Esophagus mucosa (tissue), 1 donor: Measurements from ENCODE around the gene TAF1C. TPM values are rescaled to one million over a fixed set of nuclear protein-coding genes. Genes with fewer than 3 reads are reported as not detected.

Experiments
- ATAC-seq: fragments of 200-7000 bp; cut with Tn5 transposase; one replicate; pipeline ENCODE4 v1.9.1; 2020
- total RNA-seq: library from RNA; stranded (reverse); gene quantifications from one replicate; pipeline ENCODE4 v1.2.4, GENCODE V29; 2023
- donor health status: DM: yes; HTN: yes; CAD: no.

TAF1C gene
- total RNA-seq, 1 donor from 2014 or later: 18.3 TPM

DNA sequence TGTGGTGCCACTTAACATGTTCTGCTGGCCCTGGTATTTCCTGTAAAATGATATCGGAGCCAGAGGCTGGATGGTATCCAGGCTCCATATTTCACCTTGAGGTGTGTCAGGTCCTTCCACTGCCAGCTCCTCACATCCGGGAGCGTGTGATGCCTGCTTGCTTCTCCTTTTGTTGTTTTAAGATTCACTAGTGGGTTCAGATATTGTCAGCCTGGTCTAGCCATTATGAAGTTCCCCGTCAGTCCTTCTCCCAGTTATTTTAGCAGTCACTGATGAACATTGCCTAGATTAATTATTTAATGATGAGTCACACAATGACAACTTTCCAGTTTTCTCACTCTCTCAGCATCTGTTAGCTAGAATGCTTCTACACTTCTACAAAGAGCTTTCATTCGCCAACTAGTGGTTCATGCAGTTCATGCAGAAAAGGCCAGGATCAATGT is 30.5 kb downstream of the TAF1C start:
- ATAC-seq: peak; percentile 72

DNA sequence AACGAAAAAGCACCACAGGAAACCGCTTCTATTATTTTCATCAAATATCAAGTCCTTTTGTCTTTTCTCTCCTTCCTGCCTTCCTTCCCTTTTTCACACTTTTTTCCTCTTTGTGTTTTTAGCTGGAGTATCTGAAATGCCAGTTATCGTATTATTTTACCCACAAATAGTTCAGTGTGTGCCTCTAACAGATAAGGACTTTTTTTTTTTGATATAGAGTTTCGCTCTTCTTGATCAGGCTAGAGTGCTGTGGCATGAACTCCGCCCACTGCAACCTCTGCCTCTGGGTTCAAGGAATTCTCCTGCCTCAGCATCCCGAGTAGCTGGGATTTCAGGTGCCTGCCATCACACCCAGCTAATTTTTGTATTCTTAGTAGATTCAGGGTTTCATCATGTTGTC is 31.1 kb downstream of the TAF1C start:
- ATAC-seq: no peak

DNA sequence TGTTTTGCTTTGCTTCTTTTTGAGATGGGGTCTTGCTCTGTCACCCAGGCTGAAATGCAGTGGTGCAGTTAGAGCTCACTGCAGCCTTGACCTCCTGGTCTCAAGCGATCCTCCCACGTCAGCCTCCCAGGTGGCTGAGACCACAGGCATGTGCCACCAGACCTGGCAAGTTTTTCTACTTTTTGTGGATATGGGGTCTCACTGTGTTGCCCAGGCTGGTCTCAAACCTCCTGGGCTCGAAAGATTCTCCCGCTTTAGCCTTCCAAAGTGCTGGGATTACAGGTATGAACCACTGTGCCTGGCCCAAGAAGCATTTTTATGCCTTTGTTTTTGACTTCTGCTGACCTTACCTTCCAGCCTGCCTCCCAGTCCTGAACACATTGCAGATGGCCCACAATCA is 31.6 kb downstream of the TAF1C start:
- ATAC-seq: no peak

DNA sequence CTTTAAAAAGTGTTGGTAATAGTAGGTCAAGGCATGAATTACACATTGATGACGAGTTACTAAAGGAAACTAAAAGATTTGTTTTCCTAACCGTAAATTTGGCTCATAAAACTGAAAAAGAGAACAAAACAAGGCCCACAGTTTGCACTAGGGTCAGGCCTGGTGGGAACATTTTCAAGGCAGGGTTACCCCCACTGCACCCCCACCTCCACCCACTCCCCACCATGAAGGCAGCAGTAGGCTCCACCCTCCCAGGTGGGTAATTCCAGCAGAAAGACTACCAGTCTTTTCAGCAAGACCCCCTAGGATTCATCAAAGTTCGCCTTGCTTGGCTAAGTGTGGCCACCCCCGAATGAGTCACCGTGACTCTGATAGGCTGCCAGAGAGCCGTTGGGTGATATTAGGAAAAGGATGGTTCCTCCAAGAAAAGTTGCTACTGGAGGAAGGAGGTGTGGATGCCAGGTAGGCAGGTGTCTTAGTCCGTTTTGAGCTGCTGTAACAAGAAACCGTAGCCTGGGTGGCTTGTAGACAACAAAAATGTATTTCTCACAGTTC is 33.1 kb downstream of the TAF1C start:
- ATAC-seq: no peak

DNA sequence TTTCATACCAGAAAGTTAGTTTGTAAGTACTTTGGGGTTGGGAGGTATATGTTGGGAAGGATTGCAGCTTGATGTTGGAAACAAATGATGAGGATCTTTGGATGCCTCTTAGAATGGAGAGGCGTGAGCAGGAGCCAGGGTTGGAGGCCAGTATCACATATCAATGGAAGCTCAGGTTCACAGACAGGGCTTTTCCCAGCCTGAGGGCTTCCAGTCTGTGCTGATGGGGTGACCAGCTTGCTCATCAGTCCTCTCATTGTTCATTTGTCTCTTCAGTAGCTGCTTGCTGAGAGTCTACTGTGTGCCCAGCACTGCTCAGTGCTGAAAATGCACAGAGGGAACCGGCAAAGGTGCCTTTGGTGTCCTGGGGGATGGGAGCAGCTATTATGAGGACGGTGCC is 35.9 kb downstream of the TAF1C start:
- no peak for ATAC-seq

DNA sequence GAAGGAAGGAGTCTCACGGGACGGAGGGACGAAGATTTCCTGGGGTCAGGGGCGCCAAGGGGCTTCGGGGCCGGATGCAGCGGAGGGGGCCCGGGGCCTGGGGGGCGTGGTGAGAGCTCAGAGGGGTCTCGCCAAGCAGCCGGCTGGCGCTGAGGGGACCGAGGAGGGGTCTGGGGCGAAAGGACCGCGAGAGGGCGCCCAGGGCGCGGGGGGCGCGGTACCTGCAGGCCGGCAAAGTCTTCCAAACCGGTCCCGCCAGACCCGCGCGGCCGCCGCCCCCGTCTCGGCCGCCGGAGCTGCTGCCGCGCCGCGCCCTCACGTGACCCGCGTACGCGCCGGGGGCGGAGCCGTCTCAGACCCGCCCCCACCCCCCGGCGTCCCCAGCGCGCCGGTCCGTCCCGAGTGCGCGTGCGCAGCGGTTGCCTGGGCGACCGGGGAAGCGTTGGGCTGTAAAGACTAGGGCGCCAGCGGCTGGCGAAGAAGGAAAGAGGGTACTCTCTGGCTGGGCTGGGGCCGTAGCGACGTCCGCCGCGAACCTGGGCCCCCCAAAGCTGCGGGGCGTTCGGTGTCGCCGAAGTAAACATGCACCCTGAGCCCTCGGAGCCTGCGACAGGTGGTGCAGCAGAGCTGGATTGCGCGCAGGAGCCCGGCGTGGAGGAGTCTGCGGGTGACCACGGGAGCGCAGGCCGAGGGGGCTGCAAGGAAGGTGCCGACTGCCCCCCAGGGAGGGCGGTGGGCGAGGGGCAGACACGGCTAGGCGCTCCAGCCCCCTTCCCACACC is 41.8 kb downstream of the TAF1C start, which contains the start of the genes DNAAF1 and HSDL1:
Gene DNAAF1 (plus strand): TSS at position 450 of the 781 bp plus-strand sequence. CDS start 133 bp downstream, at position 583.
Gene HSDL1 (minus strand): TSS at position 319 of the 781 bp plus-strand sequence. CDS start 13,856 bp downstream, outside the sequence.
- ATAC-seq: peak; percentile 96

DNA sequence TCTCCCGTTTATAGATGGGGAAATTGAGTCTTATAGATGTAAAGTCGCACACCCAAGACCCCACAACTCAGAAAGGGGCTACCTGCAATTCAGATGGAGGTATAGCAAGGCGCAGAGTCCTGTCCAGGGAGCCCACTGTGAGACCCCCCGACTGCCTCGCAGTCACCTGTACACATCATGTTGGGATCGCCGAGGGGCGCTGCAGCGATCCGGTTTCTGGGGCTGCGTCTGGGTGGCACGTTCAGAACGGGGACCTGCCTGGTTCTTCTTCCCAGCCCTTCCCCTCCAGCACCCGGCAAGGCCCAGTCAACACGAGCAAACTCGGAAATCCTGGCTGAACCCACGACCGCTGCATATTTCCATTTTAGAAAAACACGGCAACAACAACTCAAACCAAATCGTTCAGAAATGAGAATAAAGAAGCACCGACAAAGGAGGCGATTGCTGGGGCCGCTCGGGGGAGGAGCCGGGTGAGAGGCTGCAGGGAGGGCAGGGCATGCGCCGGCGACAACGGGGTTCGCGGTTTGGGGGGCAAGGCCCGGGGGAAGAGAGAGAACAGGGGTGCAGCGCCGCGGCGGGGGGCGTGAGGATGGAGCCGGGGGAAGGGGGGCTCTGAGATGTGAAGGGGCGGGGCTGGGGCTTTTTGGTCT is 42.5 kb downstream of the TAF1C start:
- peak; percentile 37 for ATAC-seq

DNA sequence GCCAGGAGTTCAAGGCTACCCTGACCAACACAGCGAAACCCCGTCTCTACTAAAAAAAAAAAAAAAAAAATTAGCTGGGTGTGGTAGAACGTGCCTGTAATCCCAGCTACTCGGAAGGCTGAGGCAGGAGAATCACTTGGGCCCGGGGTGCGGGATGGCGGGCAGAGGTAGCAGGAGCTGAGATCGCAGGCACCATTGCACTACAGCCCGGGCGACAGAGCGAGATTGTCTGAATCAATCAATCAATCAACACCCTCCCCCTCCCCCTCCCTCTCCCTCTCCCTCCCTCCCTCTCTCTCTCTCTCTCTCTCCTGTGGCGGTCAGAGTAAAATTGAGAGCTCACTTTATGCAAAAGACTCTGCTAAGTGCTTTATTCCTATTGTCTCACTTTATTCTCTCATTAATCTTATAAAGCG is 43.1 kb downstream of the TAF1C start:
- ATAC-seq: no peak

DNA sequence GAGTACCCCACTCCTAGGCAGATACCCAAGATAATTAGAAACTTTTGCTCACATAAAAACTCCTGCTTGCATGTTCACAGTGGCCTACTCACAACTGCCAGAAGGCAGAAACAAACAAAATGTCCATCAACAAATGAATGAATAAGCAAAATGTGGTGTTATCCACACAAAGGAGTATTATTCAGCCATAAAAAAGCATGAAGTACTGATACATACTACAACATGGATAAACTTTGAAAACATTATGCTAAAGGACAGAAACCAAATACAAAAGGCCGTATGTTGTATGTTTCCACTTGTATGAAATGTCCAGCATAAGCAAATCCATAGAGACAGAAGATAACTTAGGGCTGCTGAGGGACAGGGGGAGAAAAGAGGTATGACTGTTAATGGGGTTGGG is 43.8 kb downstream of the TAF1C start:
- no peak for ATAC-seq

DNA sequence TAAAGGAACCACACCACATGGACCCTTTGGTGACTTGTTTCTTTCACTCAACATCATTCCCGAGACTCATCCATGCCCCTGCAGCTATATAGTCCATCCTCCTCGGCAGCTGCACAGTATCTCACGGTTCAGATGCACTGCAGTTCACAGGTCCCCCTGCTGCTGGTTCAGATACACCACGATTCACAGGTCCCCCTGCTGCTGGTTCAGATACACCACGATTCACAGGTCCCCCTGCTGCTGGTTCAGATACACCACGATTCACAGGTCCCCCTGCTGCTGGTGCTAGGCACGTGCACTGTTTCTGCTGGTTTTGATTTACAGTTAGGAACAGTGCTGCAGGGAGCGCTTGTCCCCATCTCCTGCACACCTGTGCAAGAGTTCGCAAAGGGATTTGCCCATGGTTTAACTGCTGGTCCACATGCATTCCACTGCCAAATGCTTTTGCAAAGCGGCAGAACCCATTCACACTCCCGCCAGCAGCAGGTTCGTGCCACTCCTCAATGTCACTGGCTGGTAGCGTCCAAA is 45.6 kb downstream of the TAF1C start:
- no peak for ATAC-seq

DNA sequence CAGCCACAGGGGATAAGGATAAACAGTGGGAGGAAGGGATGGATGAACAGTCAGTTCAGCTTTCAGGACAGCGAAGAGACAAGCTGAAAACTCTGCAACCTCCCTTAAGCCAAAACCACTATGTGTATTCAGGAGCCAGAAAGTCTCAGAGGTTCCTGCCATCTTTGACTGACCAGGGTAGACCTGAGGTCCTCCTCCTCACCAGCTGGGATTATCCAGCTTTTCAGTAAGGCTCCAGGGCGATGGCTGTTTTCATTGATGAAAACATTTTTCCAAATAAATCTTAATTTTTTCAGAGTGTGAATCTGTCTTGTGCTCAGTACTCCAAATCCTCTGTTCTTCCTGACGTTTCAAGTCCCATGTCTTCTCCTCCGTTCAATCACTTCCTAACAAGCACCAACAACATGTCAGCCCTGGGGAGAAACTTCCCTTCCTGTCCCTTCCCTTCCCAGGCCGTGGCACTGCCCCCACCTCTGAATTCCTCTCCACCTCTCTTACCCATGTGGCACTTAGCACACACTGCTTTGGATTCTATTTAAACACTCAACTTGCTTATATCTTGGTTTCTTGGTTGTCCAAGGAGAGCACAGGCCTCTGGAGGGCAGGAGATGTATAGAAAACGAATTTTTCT is 47.1 kb downstream of the TAF1C start:
- ATAC-seq: no peak

DNA sequence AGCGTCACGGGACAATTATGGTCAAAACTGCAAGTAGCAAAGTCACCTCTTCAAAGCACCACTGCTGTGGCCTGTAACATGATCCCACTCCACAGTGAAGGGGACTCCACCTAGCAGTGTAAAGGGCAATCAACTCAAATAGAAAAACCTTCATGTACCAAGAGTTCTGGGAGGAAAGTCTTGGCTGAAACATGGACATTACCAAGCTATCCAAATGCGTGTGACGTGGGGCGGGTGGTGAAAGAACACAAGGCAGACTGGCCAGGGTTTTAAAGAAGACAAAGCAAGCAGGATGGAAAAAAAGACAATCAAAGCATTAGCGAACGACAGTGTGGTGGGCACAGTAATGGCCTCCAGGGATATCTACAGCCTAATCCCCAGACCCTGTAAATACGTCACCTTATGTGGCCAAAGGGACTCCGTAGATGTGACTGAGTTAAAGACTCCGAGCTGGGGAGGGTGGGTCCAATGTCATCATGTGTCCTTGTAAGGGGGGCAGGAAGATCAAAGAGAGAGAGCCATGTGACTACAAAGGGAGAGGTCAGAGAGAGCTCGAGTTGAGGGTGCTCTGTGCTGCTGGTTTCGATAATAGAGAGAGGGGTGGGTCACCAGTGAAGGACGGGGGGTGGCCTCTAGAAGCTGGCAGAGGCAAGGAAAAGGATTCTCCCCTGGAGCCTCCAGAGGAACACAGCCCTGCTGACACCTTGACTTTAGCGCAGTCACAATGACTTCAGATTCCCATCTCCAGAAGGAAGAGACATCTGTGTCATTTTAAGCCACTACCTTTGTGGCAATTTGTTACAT is 47.8 kb downstream of the TAF1C start:
- no peak for ATAC-seq

DNA sequence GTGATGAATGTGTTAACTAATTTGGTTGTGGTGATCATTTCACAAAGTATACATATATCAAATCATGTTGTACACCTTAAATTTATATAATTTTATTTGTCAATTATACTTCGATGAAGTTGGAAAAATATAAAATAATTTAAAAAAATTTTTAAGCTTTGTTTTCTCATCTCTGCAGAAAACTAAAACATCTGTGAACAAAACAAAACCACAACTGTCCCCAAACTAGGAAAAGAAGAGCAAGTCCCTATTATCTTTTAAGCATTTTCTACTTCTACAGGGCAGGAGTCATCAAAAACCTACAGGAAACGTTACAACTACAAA is 48.4 kb downstream of the TAF1C start:
- ATAC-seq: no peak

DNA sequence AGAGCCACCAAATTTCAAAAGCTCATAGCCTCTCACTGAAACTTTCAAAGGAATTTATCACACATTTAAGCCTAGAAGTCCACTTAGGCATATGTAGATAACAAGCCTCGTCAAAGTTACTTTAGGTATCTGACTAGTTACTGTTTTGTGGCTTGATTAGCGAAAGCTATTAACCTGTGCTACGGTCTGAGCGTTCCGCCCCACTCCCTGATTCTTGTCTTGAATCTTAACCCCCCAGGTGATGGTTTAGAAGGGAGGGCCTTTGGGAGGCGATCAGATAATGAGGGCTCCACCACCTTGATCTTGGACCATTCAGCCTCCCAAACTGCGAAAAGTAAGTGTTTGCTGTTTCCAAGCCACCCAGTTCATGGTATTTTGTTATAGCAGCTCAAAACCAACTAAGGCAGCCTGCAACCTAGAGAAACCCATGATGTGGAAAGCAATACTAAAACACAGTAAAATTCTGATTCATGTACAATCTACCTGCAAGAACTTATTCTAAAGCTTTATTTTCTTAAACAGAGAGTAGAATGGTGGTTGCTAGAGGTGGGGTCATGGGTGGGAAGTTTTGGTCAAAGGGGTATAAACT is 49.0 kb downstream of the TAF1C start:
- ATAC-seq: no peak

DNA sequence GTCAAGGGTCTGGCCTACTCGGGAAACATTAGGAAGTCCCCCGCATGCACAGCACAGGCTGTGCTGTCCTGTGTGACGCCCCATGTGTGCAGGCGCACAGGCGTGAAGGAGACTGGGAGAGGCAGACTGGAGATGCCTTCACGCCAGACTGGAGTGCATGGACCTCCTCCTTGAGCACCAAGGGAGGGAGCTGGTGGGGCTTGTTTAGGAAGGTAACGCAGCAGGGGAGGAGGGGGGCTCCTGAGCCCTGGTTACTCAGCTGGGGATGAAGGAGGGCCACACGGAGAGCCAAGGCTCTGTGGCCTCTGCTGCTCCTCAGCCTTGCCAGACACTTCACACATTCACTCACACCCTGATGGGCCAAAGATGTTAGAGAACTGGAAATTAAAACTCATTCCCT is 49.6 kb downstream of the TAF1C start:
- ATAC-seq: no peak

DNA sequence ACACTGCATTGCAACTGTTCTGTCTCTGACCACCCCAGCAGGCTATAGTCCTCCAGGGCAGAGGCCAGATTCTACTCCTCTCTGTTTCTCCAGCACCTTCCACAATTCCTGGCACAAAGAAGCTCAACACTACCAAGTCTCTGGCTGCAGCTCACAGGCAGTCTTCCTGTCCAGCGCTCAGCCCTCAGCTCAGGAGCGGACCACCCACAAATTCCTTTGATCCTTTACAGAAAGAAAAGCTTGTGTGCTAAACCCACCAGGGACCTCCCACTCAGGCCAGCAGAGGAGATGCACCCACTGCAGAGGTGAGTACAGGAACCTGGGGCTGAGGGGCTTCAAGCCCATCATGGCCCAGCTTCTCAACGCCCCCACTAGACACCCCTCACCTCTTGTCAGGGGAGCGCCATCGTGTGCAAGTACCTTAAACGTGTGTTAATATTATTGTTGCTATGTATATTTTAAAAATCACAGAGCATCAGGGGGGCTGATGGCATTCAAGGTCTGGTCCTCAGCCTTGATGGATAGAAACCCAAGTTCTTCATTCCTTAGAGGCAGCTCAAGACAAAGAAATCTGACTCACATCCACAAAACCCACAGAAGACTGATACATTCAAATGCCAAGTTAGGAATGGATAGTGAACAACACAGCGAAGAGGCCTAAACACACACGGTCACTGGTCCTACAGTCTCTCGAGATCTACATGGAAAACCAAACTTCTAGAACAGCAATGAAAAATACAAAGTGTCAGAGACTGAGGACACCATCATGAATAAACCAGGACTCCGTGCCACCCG is 50.3 kb downstream of the TAF1C start:
- ATAC-seq: no peak

DNA sequence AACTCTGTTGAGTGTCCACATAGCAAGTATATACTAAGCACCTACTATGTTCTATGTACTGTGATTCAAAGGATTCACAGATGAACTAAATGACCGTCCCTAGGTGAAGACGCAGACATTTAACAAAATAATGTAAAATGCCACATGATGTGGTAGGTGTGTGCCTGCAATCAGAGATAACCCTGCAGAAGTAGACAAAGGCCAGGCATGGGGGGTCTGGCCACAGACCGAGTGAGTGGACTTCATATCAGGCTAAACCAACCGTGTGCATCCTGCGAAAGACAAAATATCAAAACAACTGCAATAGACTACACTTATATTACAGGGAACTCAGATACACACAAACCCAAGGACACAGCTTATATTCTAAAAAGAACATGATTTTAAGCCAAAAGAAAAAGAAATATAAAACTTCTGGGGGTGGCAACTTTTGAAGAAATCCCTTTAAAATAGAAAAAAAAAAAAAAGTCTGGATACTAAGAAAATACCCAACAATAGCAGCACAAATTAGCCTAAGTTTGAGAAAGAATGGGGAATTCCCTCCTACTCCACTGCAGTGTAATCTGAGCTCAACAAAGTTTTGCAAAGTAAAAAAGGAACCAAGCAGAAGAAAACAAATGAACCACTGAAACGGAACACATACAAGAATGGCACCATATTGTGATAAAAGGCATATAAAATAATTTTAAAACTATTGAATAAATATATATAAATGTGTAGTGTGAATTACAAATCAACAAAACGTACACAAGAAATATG is 54.2 kb downstream of the TAF1C start:
- no peak for ATAC-seq

DNA sequence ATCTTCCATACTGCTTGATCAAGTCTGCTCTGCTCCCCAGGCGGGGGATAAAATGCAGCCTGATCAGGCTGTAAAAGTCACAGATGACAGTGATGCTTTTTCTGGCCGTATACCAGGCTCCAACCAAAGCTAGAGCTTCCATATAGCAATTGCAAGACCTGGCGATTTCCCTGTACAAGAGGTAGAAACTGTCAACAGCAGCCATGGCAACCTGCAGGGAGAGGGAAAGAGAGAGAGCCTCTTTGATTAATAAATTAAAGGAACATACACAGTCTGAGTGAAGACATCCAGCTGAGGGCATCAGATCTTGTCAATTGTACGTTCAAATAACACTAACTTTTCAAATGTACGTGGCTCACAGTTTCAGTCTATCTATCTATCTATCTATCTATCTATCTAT is 55.7 kb downstream of the TAF1C start:
- ATAC-seq: no peak
